DMS 273 (cell line): ENCODE measurements around the gene ABL1.
A peak's percentile ranks its signal among the peaks of the same experiment; 100 is the strongest.

Source experiments
- DNase-seq: peaks from one replicate; lab custom pipeline; 2025; ENCODE audit not compliant: unreplicated experiment; lab: John Stamatoyannopoulos, UW

Gene ABL1

GRCh38 chr9:130887494-130888144, 52.6 kb downstream of the ABL1 start:
- DNase-seq = no peak

GRCh38 chr9:130888146-130888885, 53.3 kb downstream of the ABL1 start:
- DNase-seq = no peak

- no peak for DNase-seq
These were observed 55.1 kb downstream of the ABL1 start for GRCh38 chr9:130890124-130890523.

GRCh38 chr9:130890870-130891687, 56.0 kb downstream of the ABL1 start:
- no peak for DNase-seq

- peak; percentile 28 for DNase-seq
These were observed 56.8 kb downstream of the ABL1 start for GRCh38 chr9:130891688-130892476.

GRCh38 chr9:130892477-130893304, 57.6 kb downstream of the ABL1 start:
- DNase-seq = no peak

GRCh38 chr9:130893341-130894101, 58.5 kb downstream of the ABL1 start:
- DNase-seq = no peak

GRCh38 chr9:130894546-130894945, 59.5 kb downstream of the ABL1 start:
- DNase-seq = peak; percentile 41

GRCh38 chr9:130895038-130895437, 60.0 kb downstream of the ABL1 start:
- no peak for DNase-seq

GRCh38 chr9:130895481-130896232, 60.6 kb downstream of the ABL1 start:
- no peak for DNase-seq

- peak; percentile 32 for DNase-seq
These were observed 61.4 kb downstream of the ABL1 start, which contains the start of gene QRFP for GRCh38 chr9:130896233-130897014. TSS of gene QRFP (minus strand) at chr9:130896812. CDS start at chr9:130893838, 2,974 bp downstream.

- DNase-seq = no peak
These were observed 62.2 kb downstream of the ABL1 start for GRCh38 chr9:130897105-130897751.

- DNase-seq = peak; percentile 55
These were observed 62.9 kb downstream of the ABL1 start for GRCh38 chr9:130897848-130898551.

- DNase-seq = no peak
These were observed 63.4 kb downstream of the ABL1 start for GRCh38 chr9:130898552-130898852.

GRCh38 chr9:130899051-130899748, 64.1 kb downstream of the ABL1 start:
- DNase-seq = no peak
